Measurements from ENCODE around the gene C10orf62.

Gene C10orf62

DNA sequence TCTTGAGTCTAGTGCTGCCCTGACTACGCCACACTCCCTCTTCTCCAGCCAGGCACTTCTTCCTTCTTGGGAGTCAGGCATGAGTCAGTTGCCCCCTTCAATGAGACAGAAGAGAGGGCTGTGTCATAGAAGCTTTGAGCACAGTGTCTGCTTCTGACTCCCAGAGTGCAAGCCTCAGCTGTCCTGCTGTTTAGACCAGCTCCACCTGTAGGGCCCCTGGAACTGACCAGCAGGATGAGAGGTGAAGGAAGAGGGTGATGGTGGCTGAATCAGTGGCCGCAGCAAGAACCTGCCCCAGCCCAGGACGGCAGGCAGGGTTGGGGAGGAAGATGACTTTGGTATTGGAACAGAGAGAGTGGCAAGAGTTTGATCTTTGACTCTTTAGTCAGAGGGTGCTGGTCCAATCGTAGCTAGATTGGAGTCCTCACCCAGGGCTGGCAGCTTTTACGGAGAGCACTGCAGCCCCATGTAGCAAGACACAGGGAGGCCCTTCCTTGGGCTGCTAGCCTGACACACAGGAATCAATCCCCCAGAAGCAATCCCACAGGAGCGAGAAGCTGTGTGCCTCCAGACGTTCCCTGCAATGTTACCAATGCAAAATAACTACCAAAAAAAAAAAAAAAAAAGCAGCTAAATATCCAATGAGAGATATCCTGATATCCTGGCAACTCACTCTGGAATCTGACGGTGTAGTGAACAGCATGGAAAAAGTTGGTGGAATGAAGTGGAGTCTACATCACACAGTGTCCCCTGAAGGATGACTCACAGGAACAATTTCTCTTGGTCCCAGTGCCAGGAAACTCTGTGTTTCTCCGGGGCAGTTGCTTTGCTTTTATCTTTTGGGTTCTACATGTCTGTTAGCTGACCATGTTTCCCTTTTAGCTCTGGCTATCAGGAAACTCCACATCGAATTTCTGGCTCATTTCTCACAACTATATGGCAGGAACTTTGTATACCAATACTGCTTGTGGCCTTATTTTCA lies 6.9 kb downstream of the C10orf62 start:
- no peak for DNase-seq (ENCODE audit: insufficient read length, low spot score)
- FAIRE-seq, result no peak
- TF ChIP-seq, protein P1, sequence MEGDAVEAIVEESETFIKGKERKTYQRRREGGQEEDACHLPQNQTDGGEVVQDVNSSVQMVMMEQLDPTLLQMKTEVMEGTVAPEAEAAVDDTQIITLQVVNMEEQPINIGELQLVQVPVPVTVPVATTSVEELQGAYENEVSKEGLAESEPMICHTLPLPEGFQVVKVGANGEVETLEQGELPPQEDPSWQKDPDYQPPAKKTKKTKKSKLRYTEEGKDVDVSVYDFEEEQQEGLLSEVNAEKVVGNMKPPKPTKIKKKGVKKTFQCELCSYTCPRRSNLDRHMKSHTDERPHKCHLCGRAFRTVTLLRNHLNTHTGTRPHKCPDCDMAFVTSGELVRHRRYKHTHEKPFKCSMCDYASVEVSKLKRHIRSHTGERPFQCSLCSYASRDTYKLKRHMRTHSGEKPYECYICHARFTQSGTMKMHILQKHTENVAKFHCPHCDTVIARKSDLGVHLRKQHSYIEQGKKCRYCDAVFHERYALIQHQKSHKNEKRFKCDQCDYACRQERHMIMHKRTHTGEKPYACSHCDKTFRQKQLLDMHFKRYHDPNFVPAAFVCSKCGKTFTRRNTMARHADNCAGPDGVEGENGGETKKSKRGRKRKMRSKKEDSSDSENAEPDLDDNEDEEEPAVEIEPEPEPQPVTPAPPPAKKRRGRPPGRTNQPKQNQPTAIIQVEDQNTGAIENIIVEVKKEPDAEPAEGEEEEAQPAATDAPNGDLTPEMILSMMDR (IDR thresholded peaks at IDR 0.05; ENCODE audit: insufficient read depth, missing control alignments), result no peak

GRCh38 chr10:97597778-97598177 lies 8.3 kb downstream of the C10orf62 start:
- TF ChIP-seq, protein P1 (IDR thresholded peaks at IDR 0.05; ENCODE audit: insufficient read depth, missing control alignments), result no peak
- FAIRE-seq (no peak), DNase-seq (ENCODE audit: insufficient read length, low spot score) (no peak)

- DNase-seq (ENCODE audit: insufficient read length, low spot score), result no peak
- TF ChIP-seq, protein P1 (IDR thresholded peaks at IDR 0.05; ENCODE audit: insufficient read depth, missing control alignments), result no peak
- no peak for FAIRE-seq
These were observed 9.1 kb downstream of the C10orf62 start for GRCh38 chr10:97598407-97599271.

DNA sequence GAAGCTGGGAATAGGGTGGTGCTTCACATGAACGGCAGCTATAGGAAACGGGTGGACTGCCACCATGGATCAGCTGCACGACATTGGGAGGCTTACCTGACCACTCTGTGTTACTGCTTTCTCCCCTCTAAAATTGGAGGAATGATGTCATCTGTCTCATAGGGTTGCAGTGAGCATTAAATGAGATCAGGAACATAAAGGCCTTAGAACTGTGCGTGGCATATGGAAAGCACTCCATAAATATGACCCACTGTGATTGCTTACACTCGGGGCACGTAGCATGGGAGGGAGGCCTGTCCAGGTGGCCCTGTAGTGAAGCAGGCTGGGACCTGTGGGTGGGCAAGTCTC lies 9.7 kb downstream of the C10orf62 start:
- TF ChIP-seq, protein P1 (IDR thresholded peaks at IDR 0.05; ENCODE audit: insufficient read depth, missing control alignments), result no peak
- FAIRE-seq (no peak), DNase-seq (ENCODE audit: insufficient read length, low spot score) (no peak)

DNA sequence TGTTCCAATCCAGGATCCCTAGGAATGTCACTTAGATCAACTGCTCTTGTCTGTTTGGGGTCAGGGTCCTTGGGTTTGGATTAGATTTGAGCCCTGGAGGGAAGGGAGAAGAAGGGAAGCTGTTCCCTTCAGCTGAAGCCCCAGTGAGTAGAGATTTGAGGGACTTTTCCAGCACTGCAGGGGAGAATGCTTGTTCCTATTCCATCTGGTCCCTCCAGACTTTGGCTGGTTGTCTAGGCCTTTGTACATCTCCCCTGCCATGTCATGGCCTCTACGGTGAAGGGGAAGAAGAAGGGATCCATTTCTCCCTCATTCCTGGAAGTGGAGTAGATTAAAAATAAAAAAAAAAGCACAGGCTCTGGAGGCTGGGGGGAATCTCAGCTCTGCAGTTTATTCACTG lies 11.1 kb downstream of the C10orf62 start:
- FAIRE-seq, result no peak
- TF ChIP-seq, protein P1 (IDR thresholded peaks at IDR 0.05; ENCODE audit: insufficient read depth, missing control alignments), result no peak
- no peak for DNase-seq (ENCODE audit: insufficient read length, low spot score)

GRCh38 chr10:97601268-97602215 lies 12.0 kb downstream of the C10orf62 start:
- FAIRE-seq, result no peak
- TF ChIP-seq, protein P1 (IDR thresholded peaks at IDR 0.05; ENCODE audit: insufficient read depth, missing control alignments), result no peak
- DNase-seq (ENCODE audit: insufficient read length, low spot score), result no peak

Measured in D721Med (cell line).